ENCODE data around the gene SH3TC2. TPM values are rescaled to one million over a fixed set of nuclear protein-coding genes. Genes with fewer than 3 reads are reported as not detected.

Gene SH3TC2
- polyA plus RNA-seq, 3 donors = 0.11 to 0.33 (median 0.22) TPM

DNA sequence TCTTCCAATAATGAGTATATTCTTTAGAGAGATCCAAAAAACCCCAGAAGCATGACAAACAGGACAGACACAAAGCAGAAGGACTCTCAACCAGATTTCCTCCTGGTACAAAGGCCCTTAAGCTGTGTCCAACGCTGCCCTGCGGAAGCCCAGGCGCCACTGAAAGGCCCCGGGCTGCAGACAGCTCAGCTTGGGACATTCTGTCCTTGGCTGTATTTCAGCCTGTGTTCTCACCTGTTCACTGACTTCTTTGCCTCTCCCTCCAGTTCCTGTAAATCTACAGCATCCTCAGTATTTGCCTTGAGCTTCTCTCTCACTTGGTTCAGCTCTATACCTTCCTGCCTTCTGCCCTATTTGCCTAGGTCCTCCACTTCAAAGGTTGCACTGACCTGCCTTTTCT, 96.5 kb downstream of the SH3TC2 start:
- 78 to 93% (median 80%) methylated on average over 4 of the region's 4 CpGs for WGBS, 3 donors

GRCh38 chr5:148965511-148966265, 97.2 kb downstream of the SH3TC2 start:
- WGBS, 3 donors = 59 to 71% (median 65%) methylated on average over 13 of the region's 13 CpGs
- no peak overlapping the region for H3K27ac ChIP-seq (ENCODE audit: low read depth, low read length)

More for the DNA sequence above, 96.5 kb downstream of the SH3TC2 start:
- no peak overlapping the region for H3K27ac ChIP-seq (ENCODE audit: low read depth, low read length)

DNA sequence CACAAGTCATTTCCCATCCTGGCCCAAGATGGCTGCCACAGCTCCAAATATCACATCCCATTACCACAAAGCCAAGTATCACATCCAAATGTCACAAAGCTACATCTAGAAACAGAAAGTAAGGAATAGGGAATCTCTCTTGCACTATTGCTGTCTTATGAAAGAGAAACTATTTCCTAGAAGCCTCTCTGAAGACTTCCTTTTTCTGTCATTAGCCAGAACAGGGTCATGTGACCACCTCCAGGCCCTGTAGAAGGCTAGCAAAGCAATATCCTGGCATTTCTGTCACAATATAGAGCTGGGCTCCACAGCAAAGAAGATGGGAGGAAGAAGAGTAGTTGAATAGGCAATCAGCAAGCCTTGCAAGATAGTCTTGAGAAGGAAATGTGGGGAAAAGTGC, 99.2 kb downstream of the SH3TC2 start:
- no peak overlapping the region for H3K27ac ChIP-seq (ENCODE audit: low read depth, low read length)

GRCh38 chr5:148962761-148963324, 100.0 kb downstream of the SH3TC2 start:
- H3K27ac ChIP-seq (ENCODE audit: low read depth, low read length) = no peak overlapping the region
- 84 to 89% (median 87%) methylated on average over 3 of the region's 3 CpGs for WGBS, 3 donors

- 68 to 90% (median 84%) methylated on average over 3 of the region's 3 CpGs for WGBS, 3 donors
- no peak overlapping the region for H3K27ac ChIP-seq (ENCODE audit: low read depth, low read length)
Observed at GRCh38 chr5:148962200-148962550, 100.7 kb downstream of the SH3TC2 start.

- WGBS, 3 donors = 58 to 86% (median 86%) methylated on average over 8 of the region's 8 CpGs
- H3K27ac ChIP-seq (ENCODE audit: low read depth, low read length) = no peak overlapping the region
Observed at GRCh38 chr5:148961261-148962199, 101.3 kb downstream of the SH3TC2 start.

DNA sequence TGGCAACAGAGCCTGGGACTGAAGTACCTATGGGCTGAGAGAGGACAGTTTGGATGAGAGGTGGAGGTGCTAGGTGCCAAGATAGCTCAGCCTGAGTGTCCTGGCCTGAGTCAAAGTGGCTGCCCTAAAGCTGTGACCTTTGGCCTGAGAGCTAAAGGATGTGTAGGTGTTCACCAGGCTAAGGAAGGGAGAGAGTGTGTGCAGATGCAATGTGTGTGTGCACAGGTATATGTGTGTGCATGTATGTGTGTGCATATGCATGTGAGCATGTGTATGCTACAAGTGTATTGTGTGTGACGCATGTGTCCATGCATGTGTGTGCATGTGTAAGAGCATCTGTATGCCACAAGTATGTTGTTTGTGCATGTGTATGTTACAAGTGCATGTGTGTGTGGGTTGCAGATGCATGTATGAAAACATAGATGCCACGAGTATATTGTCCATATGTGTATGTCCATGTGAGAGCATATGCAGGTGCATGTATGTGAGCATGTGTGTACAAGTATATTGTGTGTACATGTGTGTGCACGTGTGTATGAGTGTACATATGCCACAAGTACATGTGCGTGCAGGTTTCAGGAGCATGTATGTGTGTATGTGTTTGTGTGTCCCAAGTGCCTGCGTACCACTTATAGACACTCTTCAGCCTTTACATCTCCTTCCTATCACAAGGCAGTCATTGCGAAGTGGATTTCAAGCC, 102.6 kb downstream of the SH3TC2 start:
- no peak overlapping the region for H3K27ac ChIP-seq (ENCODE audit: low read depth, low read length)
- 94 to 97% (median 95%) methylated on average over 6 of the region's 6 CpGs for WGBS, 3 donors

DNA sequence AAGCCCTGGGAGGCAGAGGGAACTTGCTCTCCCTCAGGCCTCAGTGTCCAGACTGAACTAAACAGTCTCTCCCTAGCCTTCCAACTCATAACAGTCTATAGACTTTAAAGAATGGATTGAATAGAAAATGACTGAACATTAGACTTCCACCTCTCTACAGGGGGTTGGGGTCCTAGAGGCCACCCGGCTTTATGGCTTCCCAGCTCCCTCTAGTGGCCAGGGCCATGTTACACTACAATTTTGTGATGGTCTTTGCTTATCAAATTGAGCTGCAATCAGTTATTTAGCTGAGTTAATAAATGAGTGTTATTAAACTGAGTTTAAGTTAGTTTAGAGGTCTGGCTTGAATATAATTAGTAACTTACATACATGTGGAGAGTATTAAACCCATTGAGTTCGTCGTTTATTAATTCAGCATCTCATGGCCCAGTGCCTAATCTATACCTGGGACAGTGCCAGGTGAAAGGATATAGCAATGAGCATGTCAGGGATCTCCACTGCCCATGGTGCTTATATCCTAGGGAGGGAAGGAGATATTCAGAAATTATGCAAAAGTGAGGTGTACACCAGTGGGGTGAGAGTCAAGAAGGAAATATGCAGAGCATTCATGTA, 105.2 kb downstream of the SH3TC2 start:
- 14 to 29% (median 24%) methylated on average over 3 of the region's 3 CpGs for WGBS, 3 donors
- H3K27ac ChIP-seq (ENCODE audit: low read depth, low read length) = no peak overlapping the region

- WGBS, 3 donors = 48 to 80% (median 76%) methylated on average over 3 of the region's 3 CpGs
- no peak overlapping the region for H3K27ac ChIP-seq (ENCODE audit: low read depth, low read length)
Observed at GRCh38 chr5:148956477-148957385, 106.1 kb downstream of the SH3TC2 start.

Other genes with a start within 250 kb of the SH3TC2 start
- 10 to 100 TPM in 1 of 3 donors, 1 to 10 TPM in 1, under 1 TPM in 1; 0.71 to 12.0 (median 2.4) TPM for gene ADRB2, start 236.5 kb downstream of the SH3TC2 start, polyA plus RNA-seq
- gene ABLIM3, start 78.4 kb upstream of the SH3TC2 start, polyA plus RNA-seq = 100 to 1,000 TPM in 1 of 3 donors, 10 to 100 TPM in 1, 1 to 10 TPM in 1; 5.4 to 148 (median 37.5) TPM
- gene AFAP1L1, start 208.8 kb upstream of the SH3TC2 start, polyA plus RNA-seq = 10 to 100 TPM in 2 of 3 donors, 1 to 10 TPM in 1; 4.1 to 21.8 (median 16.8) TPM